BLaER1 (cell line): Measurements from ENCODE around the gene DGKD.

ENCODE experiments used
- H3K27ac ChIP-seq: shearing (Covaris generic); formaldehyde crosslinking; 2 replicates; pipeline ENCODE4 v1.8.1; 2022
- H3K27me3 ChIP-seq: shearing (Covaris generic); formaldehyde crosslinking; 2 replicates; pipeline ENCODE4 v1.8.1; 2022
- H3K36me3 ChIP-seq: shearing (Covaris generic); formaldehyde crosslinking; 2 replicates; pipeline ENCODE4 v1.8.1; 2022
- H3K4me1 ChIP-seq: shearing (Covaris generic); formaldehyde crosslinking; 2 replicates; pipeline ENCODE4 v1.8.1; 2022
- H3K4me2 ChIP-seq: shearing (Covaris generic); formaldehyde crosslinking; 2 replicates; pipeline ENCODE4 v1.8.1; 2022
- H3K4me3 ChIP-seq: shearing (Covaris generic); formaldehyde crosslinking; 2 replicates; pipeline ENCODE4 v1.8.1; 2022
- H3K9ac ChIP-seq: shearing (Covaris generic); formaldehyde crosslinking; 2 replicates; pipeline ENCODE4 v1.8.1; 2022
- H3K9me3 ChIP-seq: shearing (Covaris generic); formaldehyde crosslinking; 2 replicates; pipeline ENCODE4 v1.8.1; 2022
- H4K20me1 ChIP-seq: shearing (Covaris generic); formaldehyde crosslinking; 2 replicates; pipeline ENCODE4 v1.8.1; 2022
- Cebpa-rat ChIP-seq: shearing (Covaris generic); IDR thresholded peaks from 2 replicates; pipeline ENCODE4 v1.8.1; 2022

DGKD gene

DNA sequence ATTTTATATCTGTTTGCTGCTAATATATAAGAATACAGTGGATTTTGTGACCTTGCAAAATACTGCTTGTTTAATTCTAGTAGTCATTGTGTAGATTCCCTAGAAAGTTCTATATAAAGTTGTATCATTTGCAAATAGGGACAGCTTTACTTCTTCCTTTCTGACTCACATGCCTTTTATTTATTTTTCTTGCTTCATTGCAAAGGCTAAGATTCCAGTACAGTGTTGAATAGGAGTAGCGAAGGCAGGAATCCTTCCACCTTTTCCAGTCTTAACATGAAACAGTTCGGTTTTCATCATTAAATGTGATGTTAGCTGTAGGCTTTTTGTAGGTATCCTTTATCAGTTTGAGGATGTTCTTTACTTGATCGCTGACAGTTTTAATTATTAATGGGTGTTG lies 58.1 kb downstream of the DGKD start:
- peaks cover 80% of the 10 kb centered on the region for H3K4me1 ChIP-seq
- no peak overlapping the region for H3K4me3 ChIP-seq
- no peak for TF ChIP-seq Cebpa-rat
- no peak overlapping the region for H3K27ac ChIP-seq
- peaks cover 94% of the 10 kb centered on the region for H4K20me1 ChIP-seq
- no peak overlapping the region for H3K9ac ChIP-seq
- peaks cover 30% of the 10 kb centered on the region for H3K9me3 ChIP-seq
- H3K4me2 ChIP-seq: no peak overlapping the region
- no peaks in the 10 kb centered on the region for H3K27me3 ChIP-seq
- H3K36me3 ChIP-seq: peaks cover 86% of the 10 kb centered on the region

DNA sequence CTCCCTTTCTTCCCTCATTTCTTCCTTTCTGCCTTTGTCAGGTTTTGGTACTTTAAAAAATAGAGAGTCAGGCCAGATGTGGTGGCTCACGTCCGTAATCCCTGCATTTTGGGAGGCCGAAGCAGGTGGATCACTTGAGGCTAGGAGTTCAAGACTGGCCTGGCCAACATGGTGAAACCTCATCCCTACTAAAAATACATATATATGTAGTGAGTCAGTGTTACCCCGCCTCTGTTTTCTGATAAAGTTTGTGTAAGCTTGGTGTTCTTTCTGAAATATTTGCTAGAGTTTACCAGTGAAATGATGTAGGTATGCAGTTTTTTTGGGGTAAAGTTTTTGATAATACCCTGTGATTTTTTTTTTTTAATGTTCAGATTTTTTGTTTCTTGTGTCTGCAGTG lies 58.8 kb downstream of the DGKD start:
- peaks cover 80% of the 10 kb centered on the region for H3K4me1 ChIP-seq
- TF ChIP-seq Cebpa-rat: no peak
- H3K9me3 ChIP-seq: peaks cover 30% of the 10 kb centered on the region
- H4K20me1 ChIP-seq: peaks cover 94% of the 10 kb centered on the region
- H3K36me3 ChIP-seq: peaks cover 80% of the 10 kb centered on the region
- H3K27ac ChIP-seq: 0 out of 2 replicates have a peak overlapping the region, but pooled peaks have one; percentile 12
- H3K9ac ChIP-seq: no peak overlapping the region
- H3K27me3 ChIP-seq: no peaks in the 10 kb centered on the region
- peak overlapping the region; percentile 52 for H3K4me2 ChIP-seq
- H3K4me3 ChIP-seq: no peak overlapping the region

DNA sequence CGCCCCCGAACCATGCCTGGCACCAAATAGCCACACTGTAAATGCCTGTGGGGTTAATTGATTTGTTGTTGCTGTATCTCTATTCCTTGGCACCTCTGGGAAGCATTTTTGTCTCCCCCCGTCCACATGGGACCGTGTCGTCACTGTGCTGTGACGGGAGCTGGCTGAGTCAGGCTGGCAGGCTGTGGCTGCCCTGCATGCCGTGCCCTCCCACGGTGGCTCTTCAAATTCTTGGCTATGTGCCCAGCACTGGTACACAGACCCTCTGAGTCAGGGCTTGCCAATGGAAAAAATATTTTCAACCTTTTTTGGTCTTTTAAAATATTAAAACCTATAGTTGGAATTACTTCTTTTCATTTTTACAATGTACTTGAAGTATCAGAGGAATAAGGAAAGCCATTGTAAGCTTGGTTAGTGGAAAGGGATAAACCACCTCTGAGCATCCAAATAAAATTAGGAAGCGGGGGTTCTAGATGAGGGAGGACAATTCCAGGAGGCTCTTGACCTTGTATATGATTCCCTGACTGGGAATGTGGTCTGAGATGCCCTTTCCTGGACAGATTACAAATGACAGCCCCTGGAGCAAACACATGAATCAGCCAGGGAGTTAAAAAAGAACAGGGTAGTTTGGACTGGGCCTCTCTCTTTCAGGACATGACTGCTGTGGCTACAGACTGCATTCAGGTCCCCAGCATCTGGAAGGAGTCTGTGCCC lies 59.4 kb downstream of the DGKD start:
- no peak for TF ChIP-seq Cebpa-rat
- H3K27me3 ChIP-seq: no peaks in the 10 kb centered on the region
- no peak overlapping the region; the same call in 1 of the 2 replicates for H3K9ac ChIP-seq
- H4K20me1 ChIP-seq: peaks cover 94% of the 10 kb centered on the region
- peak overlapping the region; percentile 12 for H3K27ac ChIP-seq
- peaks cover 80% of the 10 kb centered on the region for H3K4me1 ChIP-seq
- peaks cover 30% of the 10 kb centered on the region for H3K9me3 ChIP-seq
- no peak overlapping the region for H3K4me3 ChIP-seq
- H3K4me2 ChIP-seq: peak overlapping the region; percentile 52
- peaks cover 73% of the 10 kb centered on the region for H3K36me3 ChIP-seq

DNA sequence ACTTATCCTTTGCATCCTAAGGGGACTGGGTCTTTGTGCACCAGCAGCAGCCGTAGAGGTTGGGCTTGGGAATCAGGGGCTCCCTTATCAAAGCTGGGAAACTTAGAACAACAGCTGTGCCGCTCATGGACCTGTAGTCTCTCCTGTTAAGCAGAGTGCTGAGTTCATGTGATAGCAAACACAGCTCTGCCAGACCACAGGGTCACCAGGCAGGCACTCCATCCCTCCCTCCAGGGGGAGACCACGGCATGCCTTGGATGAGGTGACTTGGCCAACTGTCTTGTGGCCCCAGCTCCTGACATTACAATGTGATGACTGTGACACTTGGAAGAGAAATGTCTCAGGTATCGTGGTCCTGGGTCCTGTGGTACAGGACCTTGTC lies 60.0 kb downstream of the DGKD start:
- Histone ChIP-seq H3K27ac (peak overlapping the region; percentile 12; the same call in 1 of the 2 replicates), H3K4me2 (peak overlapping the region; percentile 52; the same call in 1 of the 2 replicates), H4K20me1 (peaks cover 94% of the 10 kb centered on the region), H3K4me3 (no peak overlapping the region), H3K36me3 (peaks cover 68% of the 10 kb centered on the region), H3K9me3 (peaks cover 30% of the 10 kb centered on the region), H3K4me1 (peaks cover 80% of the 10 kb centered on the region), H3K9ac (no peak overlapping the region), H3K27me3 (no peaks in the 10 kb centered on the region)
- TF ChIP-seq Cebpa-rat: no peak

DNA sequence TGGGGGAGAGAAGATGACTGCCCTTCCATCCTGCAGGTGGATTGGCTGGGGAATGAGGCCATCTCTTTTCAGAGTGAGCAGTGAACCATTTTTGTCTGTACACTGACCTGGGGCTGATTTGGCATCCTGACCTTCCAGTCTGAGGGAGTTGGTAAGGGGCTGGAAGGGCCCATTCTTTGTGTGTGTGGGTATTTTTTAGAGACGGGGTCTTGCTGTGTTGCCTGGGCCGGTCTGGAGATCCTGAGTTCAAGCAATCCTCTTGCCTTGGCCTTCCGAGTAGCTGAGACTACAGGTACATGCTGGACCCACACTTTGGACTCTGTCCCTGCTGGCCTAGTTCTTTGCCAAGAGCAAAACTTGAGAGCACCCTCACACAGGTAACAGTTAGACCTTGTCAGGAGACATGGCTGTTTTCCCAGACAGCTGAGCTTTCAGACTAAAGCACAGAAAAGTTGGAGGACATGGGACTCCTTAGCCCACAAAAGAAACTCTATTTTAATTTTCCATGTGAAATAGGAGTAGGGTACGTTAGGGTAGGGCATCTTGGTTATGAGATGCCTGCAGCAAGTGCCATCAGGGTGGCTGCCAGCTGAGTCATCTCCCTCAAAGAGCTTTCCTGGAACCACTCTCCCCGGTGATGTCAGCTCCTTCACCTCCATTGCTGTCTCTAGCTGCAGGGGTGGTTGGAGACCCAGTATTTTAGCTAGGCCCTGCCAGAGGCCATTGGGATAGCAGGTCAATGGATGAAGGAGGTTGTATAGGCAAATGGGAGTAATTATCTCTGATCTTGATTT lies 60.7 kb downstream of the DGKD start:
- Histone ChIP-seq H3K4me2 (peak overlapping the region; percentile 13), H3K27ac (no peak overlapping the region), H3K36me3 (peaks cover 61% of the 10 kb centered on the region), H4K20me1 (peaks cover 94% of the 10 kb centered on the region), H3K9ac (no peak overlapping the region), H3K4me1 (peaks cover 80% of the 10 kb centered on the region), H3K27me3 (no peaks in the 10 kb centered on the region), H3K9me3 (peaks cover 25% of the 10 kb centered on the region), H3K4me3 (no peak overlapping the region)
- TF ChIP-seq Cebpa-rat: no peak

DNA sequence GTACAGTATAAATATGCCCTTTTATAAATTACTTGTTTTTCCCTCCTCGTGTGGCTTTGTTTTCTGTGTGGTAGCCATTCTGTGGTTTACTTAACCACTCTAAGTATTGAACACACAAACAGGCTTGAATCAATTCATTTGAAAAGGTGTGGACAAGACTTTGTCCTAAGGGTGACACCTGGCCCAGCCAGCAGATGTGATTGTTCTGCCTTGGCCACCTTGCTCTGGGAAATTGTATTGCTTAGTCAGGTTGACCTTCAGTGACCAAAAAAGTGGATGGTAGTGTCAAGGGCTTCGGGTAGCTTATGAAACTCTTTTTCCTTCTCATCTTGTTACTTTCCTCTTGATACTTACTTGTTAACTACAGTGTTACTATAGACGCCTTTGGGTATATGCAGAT lies 61.9 kb downstream of the DGKD start:
- H3K4me3 ChIP-seq: no peak overlapping the region
- peaks cover 57% of the 10 kb centered on the region for H3K36me3 ChIP-seq
- peak overlapping the region; percentile 83 for H3K4me2 ChIP-seq
- H3K27me3 ChIP-seq: no peaks in the 10 kb centered on the region
- peak overlapping the region; percentile 2; the same call in 1 of the 2 replicates for H3K9ac ChIP-seq
- no peak overlapping the region; the same call in 1 of the 2 replicates for H3K27ac ChIP-seq
- peaks cover 94% of the 10 kb centered on the region for H4K20me1 ChIP-seq
- H3K4me1 ChIP-seq: peaks cover 88% of the 10 kb centered on the region
- H3K9me3 ChIP-seq: peaks cover 13% of the 10 kb centered on the region
- no peak for TF ChIP-seq Cebpa-rat

DNA sequence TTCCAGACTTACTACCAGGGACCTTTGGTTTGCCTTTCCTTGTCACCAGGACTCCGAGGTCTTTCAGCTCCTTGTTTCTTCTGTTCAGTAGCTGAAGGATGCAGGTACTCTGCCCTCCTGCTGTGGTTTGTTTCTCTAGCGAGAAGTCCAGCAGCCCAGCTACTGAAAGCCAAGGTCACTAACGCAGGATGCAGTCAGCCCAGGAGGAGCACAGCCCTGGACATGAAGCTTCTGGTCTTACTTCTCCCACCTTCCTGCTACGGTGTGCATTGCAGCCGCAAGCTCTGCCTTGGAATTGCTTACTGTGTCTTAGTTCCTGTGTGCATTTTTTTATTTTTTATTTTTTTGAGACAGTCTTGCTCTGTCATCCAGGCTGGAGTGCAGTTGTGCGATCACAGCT lies 62.4 kb downstream of the DGKD start:
- H3K27ac ChIP-seq: peak overlapping the region; percentile 23
- peak overlapping the region; percentile 2; the same call in 1 of the 2 replicates for H3K9ac ChIP-seq
- peaks cover 8% of the 10 kb centered on the region; the same call in 1 of the 2 replicates for H3K9me3 ChIP-seq
- H3K27me3 ChIP-seq: no peaks in the 10 kb centered on the region
- peak overlapping the region; percentile 83 for H3K4me2 ChIP-seq
- peaks cover 55% of the 10 kb centered on the region for H3K36me3 ChIP-seq
- TF ChIP-seq Cebpa-rat: no peak
- no peak overlapping the region for H3K4me3 ChIP-seq
- H3K4me1 ChIP-seq: peaks cover 94% of the 10 kb centered on the region
- peaks cover 98% of the 10 kb centered on the region for H4K20me1 ChIP-seq

DNA sequence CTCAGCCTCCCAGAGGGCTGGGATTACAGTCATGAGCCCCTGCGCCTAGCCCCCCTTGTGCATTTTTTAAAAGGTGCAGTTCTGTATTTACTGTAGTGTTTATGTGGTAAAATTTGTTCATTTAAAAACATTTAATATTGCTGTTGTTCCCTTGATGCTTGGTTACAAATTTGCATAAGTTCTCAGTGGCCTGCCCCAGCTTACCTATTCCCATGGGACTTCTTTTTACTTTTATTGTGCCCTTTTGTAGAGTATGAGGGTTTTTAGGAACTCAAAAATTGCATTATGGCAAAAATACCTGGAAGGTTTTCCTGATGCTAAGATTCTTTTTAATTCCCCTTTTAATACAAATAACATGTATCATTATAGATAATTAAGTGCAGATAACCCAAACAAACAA lies 63.0 kb downstream of the DGKD start:
- H3K4me1 ChIP-seq: peaks cover 99% of the 10 kb centered on the region
- H3K27me3 ChIP-seq: no peaks in the 10 kb centered on the region
- peaks cover 56% of the 10 kb centered on the region for H3K36me3 ChIP-seq
- peaks cover 3% of the 10 kb centered on the region; the same call in 1 of the 2 replicates for H3K9me3 ChIP-seq
- H3K9ac ChIP-seq: 0 out of 2 replicates have a peak overlapping the region, but pooled peaks have one; percentile 2
- H4K20me1 ChIP-seq: peaks cover 100% of the 10 kb centered on the region
- H3K4me3 ChIP-seq: no peak overlapping the region
- 0 out of 2 replicates have a peak overlapping the region, but pooled peaks have one; percentile 57 for H3K27ac ChIP-seq
- no peak for TF ChIP-seq Cebpa-rat
- peak overlapping the region; percentile 83 for H3K4me2 ChIP-seq

DNA sequence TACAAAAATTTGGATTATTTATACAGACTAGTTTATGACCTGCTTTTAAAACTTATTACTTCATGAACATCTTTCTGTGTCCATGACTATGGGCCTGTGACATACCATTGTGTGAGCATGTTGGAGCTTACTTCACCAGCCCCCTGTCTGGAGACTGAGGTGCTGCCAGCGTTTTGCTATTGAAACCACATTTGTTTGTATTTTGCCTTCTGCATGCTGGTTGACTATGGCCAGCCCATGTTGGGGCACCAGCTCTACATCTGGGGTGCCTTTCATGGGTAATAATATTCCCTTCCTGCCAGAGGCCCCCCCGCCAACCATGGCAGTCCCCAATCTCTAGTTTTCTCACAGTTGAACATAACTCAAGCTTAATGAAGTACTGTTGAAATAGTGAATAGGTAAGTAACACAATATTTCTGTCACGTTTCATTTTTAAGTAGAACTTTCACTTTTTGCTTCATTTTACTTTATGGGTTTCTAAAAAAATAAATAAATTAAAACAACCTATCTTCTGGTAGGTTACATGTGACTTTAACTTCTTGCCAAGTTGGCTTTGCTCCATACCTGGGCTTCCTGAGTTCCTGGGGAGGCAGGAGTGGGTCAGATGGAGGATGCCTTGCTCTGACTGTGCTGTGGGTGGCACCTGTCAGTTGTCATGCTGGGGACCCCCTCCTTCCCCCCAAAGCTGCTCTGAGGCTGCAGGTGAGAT lies 63.9 kb downstream of the DGKD start:
- TF ChIP-seq Cebpa-rat: no peak
- Histone ChIP-seq H3K27me3 (no peaks in the 10 kb centered on the region), H3K27ac (peak overlapping the region; percentile 57), H3K36me3 (peaks cover 63% of the 10 kb centered on the region), H3K4me3 (peak overlapping the region; percentile 51), H3K4me1 (peaks cover 100% of the 10 kb centered on the region), H3K4me2 (peak overlapping the region; percentile 83), H4K20me1 (peaks cover 100% of the 10 kb centered on the region), H3K9me3 (no peaks in the 10 kb centered on the region), H3K9ac (peak overlapping the region; percentile 55; the same call in 1 of the 2 replicates)
